Limb (tissue), 2 donors: ENCODE measurements around the gene CDYL2.

Experiments
- DNase-seq, 2 donors: peaks; one replicate each; pipeline ENCODE4 v3.0.0-alpha.2; 2016; ENCODE audit errors: extremely low spot score in 2 of 2

The CDYL2 gene

GRCh38 chr16:80707686-80708085 is 96.7 kb downstream of the CDYL2 start:
- DNase-seq = no peak

DNA sequence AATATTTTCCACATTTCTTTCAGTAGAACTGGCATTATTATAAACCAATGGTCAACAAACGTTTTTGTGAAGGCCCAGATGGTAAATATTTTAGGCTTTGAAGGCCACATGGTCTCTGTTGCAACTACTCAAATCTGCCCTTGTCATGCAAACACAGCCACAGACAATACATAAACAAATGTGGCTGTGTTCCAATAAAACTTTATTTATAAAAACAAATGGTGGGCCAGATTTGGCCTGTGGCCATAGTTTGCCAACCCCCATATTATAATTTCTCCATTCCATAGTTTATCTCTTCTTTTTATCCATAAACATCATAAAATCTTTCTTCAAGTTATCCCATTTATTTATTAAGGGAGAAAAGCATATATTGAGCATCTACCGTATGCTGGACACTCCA is 98.8 kb downstream of the CDYL2 start:
- DNase-seq = no peak

- no peak for DNase-seq
Observed at GRCh38 chr16:80704751-80705505, 99.5 kb downstream of the CDYL2 start.

- DNase-seq = no peak
Observed at GRCh38 chr16:80703131-80704071, 101.0 kb downstream of the CDYL2 start.

DNA sequence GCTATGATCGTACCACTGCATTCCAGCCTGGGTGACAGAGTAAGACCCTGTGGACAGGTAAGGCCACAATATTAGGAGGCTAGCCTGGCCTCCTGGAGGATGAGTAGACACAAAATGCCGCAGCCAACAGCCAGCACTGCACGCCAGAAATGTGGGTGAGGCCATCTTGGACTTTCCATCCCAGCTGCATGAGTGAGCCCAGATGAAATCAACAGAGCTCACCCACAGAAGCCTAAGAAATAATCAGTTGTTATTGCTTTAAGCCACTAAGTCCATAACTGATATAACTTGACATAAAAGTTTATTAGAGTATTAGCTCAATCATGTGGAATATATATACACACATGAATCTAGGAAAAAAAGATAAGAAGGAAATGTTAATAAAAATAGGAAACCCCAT is 101.7 kb downstream of the CDYL2 start:
- DNase-seq = no peak

- no peak for DNase-seq
Observed at GRCh38 chr16:80700558-80700957, 103.8 kb downstream of the CDYL2 start.

- DNase-seq = no peak
Observed at GRCh38 chr16:80695020-80695419, 109.4 kb downstream of the CDYL2 start.

GRCh38 chr16:80693553-80693952 is 110.8 kb downstream of the CDYL2 start:
- DNase-seq = no peak

DNA sequence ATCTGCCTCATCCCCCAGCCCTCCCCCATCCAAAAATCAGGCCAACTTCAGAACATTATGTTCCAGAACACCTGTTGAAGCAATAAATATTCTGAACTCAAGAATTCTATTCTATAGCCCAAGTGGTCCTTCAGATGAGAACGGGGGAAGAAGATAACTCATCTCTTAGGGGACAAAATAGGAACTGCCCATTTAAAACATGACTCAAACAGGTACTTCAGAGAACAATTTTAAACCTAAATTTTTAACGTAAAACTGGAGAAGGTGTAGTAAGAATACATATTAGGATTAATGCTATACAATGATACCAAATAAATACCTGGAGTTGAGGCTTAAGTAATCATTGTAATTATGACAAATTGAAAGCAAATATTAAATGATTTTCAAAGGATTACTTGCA is 112.1 kb downstream of the CDYL2 start:
- no peak for DNase-seq

GRCh38 chr16:80691111-80691741 is 113.2 kb downstream of the CDYL2 start:
- no peak for DNase-seq

DNA sequence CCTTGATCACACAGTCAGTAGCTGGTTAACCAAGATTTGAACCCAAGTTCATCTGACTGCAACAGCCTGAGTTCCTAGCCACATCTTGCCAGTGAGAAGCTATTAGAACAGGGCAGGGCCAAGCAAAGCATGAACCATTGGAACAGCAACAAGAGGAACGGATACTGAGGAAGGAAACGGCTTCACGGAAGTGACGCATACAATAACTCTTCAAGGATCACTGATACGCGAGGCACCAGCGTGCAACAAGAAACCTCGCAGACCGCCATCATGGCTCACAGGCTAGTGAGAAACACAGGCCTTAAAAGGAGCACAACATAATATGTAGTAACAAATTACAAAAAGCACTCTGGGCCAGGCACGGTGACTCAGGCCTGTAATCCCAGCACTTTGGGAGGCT is 114.9 kb downstream of the CDYL2 start:
- DNase-seq = no peak

GRCh38 chr16:80687606-80688005 is 116.8 kb downstream of the CDYL2 start:
- no peak for DNase-seq

- DNase-seq = no peak
Observed at GRCh38 chr16:80684906-80685305, 119.5 kb downstream of the CDYL2 start.

- no peak for DNase-seq
Observed at GRCh38 chr16:80684136-80684765, 120.1 kb downstream of the CDYL2 start.

DNA sequence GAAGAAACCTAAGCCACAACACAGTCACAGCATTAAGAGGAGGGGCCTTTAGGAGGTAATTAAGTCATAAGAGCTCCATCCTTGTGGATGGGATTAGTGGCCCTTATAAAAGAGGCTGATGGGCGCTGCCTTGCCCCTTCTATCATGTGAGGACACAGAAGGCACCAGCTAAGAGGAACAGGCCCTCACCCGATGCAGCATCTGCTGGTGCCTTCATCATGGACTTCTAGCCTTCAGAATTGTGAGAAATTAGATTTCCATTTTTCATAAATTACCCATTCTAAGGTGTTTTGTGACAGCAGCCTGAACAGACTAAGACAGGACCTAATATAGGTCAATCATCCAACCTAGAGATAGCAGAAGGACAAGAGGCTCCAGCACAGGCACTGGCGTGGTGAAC is 120.8 kb downstream of the CDYL2 start:
- DNase-seq = no peak

DNA sequence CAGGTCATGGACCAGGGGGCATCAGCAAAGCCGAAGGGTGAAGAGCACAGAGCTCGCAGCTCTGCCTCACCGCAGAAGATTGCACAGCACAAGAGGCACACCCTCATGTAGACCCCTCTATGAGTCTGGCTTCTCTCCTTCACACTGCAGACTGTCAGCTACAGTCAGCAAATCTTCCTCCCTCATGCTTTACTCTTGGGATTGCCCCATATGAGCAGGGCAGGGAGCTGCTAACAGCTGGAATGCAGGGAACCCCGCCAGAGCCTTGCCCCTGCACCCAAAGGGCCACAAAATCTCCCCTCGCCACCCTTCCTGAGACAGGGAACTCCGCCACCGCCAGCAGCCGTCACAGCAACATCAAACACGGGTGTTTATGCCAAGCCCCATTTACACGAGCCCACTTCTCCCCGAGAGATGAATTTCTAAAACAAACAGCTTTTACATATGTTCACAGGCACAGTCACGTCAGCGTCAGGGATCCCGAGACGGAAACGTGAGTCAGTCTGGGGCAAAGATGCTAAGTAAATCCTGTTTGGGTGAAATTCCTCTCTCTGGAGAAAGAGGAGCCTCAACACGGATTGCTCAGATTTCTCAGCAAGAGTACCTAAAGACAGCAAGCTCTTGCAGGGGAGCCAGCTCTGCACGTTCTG is 121.9 kb downstream of the CDYL2 start:
- DNase-seq = no peak

GRCh38 chr16:80681436-80681835 is 123.0 kb downstream of the CDYL2 start:
- DNase-seq = no peak

GRCh38 chr16:80680839-80681238 is 123.6 kb downstream of the CDYL2 start:
- no peak for DNase-seq

DNA sequence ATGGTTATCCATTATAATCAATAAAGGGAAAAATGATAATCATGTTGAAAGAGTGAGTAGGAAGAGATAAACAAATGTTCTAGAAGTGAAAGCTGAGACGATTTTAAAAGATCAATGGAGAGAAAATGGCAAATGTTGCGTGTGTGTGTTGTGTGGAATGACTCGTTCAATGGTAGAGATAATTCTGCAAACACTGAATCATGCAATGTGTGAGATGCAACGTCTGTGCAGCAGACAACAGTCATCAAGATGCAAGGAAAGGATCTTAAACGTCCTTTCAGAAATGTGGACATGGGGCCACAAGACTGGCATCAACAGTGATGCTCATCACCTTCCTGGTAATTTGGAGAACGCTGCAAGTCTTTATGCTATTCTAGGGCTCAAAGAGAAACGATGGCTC is 124.4 kb downstream of the CDYL2 start:
- no peak for DNase-seq

DNA sequence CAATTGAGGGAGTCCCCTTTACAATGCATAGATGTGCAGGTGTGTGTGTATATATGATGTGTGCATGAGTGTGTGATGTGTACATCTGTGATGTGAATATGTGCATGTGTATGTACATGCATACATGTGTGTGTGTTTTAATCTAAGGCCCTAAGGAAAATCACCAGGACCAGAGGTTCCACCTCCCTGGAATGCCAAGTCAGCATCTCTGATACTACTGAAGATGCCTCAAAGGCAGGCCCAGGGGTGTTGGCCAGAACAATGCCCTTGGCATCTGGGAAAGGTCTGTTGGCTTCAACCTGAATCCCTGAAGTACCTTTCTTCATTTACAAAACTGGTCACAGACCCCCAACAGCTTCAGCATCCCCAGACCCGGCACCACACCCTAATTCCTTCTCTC is 129.5 kb downstream of the CDYL2 start:
- DNase-seq = no peak

DNA sequence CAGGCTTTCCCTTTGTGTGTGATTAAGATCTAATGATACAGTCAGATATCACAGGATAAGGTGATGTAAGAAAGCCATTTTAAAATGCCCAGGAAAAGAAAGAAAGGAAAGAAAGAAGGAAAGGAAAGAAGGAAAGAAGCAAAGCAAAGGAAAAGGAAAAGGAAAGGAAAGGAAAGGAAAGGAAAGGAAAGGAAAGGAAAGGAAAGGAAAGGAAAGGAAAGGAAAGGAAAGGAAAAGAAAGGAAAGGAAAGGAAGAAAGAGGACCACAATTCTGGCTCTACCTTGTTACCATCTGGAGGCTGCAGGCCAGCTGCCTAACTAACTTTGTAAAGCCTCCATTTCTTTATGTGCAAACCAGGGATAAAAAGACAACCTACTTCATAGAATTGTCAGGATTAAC is 132.0 kb downstream of the CDYL2 start:
- no peak for DNase-seq
